ENCODE measurements around the gene DENND4B.

The DENND4B gene

GRCh38 chr1:153945131-153945794 lies 1.3 kb downstream of the DENND4B start:
- FAIRE-seq: no peak

GRCh38 chr1:153944827-153945117 lies 1.7 kb downstream of the DENND4B start:
- no peak for FAIRE-seq

- FAIRE-seq: no peak
Measured at GRCh38 chr1:153944005-153944826, 2.3 kb downstream of the DENND4B start.

- FAIRE-seq: no peak
Measured at GRCh38 chr1:153942766-153943549, 3.6 kb downstream of the DENND4B start.

GRCh38 chr1:153941826-153942725 lies 4.4 kb downstream of the DENND4B start:
- FAIRE-seq: no peak

GRCh38 chr1:153940756-153941155 lies 5.8 kb downstream of the DENND4B start:
- no peak for FAIRE-seq

GRCh38 chr1:153939476-153939875 lies 7.0 kb downstream of the DENND4B start:
- FAIRE-seq: no peak

- no peak for FAIRE-seq
Measured at GRCh38 chr1:153938996-153939395, 7.5 kb downstream of the DENND4B start.

GRCh38 chr1:153937331-153937730 lies 9.2 kb downstream of the DENND4B start:
- FAIRE-seq: no peak

GRCh38 chr1:153936011-153936802 lies 10.3 kb downstream of the DENND4B start:
- no peak for FAIRE-seq

GRCh38 chr1:153934746-153935145 lies 11.8 kb downstream of the DENND4B start:
- FAIRE-seq: no peak

- FAIRE-seq: no peak
Measured at GRCh38 chr1:153933955-153934354, 12.6 kb downstream of the DENND4B start.

- no peak for FAIRE-seq
Measured at GRCh38 chr1:153933430-153933829, 13.1 kb downstream of the DENND4B start.

- no peak for FAIRE-seq
Measured at GRCh38 chr1:153932156-153933131, 14.1 kb downstream of the DENND4B start.

- FAIRE-seq: no peak
Measured at GRCh38 chr1:153929981-153930948, 16.3 kb downstream of the DENND4B start.

- no peak for FAIRE-seq
Measured at GRCh38 chr1:153929426-153929825, 17.1 kb downstream of the DENND4B start.

GRCh38 chr1:153928791-153929341 lies 17.7 kb downstream of the DENND4B start:
- no peak for FAIRE-seq

GRCh38 chr1:153928245-153928644 lies 18.3 kb downstream of the DENND4B start:
- no peak for FAIRE-seq

- no peak for FAIRE-seq
Measured at GRCh38 chr1:153926405-153926804, 20.1 kb downstream of the DENND4B start.
